ENCODE data around the gene WNT3A. TPM values are rescaled to one million over a fixed set of nuclear protein-coding genes. Genes with fewer than 3 reads are reported as not detected.

The WNT3A gene
- total and polyA plus RNA-seq, 4 donors = 0.09 to 3.1 (median 1.9) TPM

DNA sequence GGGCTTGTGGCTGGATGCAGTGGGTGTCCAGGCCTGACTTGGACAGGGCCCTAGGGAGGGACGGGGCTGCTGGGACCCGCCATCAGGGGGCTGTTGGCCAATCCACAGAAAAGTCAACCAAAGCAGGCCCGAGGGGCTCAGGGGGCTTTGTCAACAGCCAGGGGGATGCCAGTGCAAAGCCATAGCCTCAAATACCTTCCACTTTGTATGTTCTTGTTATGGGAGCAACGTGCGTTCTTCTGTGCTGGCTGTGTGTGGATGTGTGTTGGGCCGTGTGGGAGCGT is 40.3 kb downstream of the WNT3A start:
- 91 to 93% methylated on average over 7 of the region's 7 CpGs for WGBS, 2 donors
- TF ChIP-seq, protein P1, sequence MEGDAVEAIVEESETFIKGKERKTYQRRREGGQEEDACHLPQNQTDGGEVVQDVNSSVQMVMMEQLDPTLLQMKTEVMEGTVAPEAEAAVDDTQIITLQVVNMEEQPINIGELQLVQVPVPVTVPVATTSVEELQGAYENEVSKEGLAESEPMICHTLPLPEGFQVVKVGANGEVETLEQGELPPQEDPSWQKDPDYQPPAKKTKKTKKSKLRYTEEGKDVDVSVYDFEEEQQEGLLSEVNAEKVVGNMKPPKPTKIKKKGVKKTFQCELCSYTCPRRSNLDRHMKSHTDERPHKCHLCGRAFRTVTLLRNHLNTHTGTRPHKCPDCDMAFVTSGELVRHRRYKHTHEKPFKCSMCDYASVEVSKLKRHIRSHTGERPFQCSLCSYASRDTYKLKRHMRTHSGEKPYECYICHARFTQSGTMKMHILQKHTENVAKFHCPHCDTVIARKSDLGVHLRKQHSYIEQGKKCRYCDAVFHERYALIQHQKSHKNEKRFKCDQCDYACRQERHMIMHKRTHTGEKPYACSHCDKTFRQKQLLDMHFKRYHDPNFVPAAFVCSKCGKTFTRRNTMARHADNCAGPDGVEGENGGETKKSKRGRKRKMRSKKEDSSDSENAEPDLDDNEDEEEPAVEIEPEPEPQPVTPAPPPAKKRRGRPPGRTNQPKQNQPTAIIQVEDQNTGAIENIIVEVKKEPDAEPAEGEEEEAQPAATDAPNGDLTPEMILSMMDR (IDR thresholded peaks at IDR 0.05; ENCODE audit: control extremely low read depth, extremely low read depth) = no peak
- Histone ChIP-seq H3K27me3 (ENCODE audit: control insufficient read depth in 3 of 3, insufficient read depth in 3 of 3, low read length in 2 of 3) (no peaks in the 10 kb centered on the region), H3K27ac (ENCODE audit: low read depth in 1 of 2, low read length in 1 of 2) (no peak overlapping the region), H3K4me1 (ENCODE audit: control insufficient read depth in 5 of 5, insufficient read depth in 5 of 5, low read length in 5 of 5) (peaks cover 0 to 14% (median 0%) of the 10 kb centered on the region in 5 donors), H3K4me3 (no peak overlapping the region), H3K36me3 (ENCODE audit: control insufficient read depth in 4 of 4, insufficient read depth in 4 of 4, low read length in 4 of 4) (no peaks in the 10 kb centered on the region), H3K9ac (ENCODE audit: insufficient read depth in 1 of 2, low read length in 2 of 2) (no peak overlapping the region), H3K9me3 (ENCODE audit: control insufficient read depth in 4 of 4, insufficient read depth in 3 of 4, low read length in 3 of 4) (peaks cover 0 to 2% (median 0%) of the 10 kb centered on the region in 4 donors)
- no peak for DNase-seq
- no peak for ATAC-seq (ENCODE audit: insufficient read depth, low FRiP score)

GRCh38 chr1:228048120-228048519 is 41.3 kb downstream of the WNT3A start:
- 78 to 90% methylated on average over 5 of the region's 5 CpGs for WGBS, 2 donors
- ATAC-seq (ENCODE audit: insufficient read depth, low FRiP score) (no peak), DNase-seq (no peak)
- no peak overlapping the region for H3K27ac ChIP-seq (ENCODE audit: low read depth in 1 of 2, low read length in 1 of 2)
- peaks cover 0 to 14% (median 0%) of the 10 kb centered on the region in 5 donors for H3K4me1 ChIP-seq (ENCODE audit: control insufficient read depth in 5 of 5, insufficient read depth in 5 of 5, low read length in 5 of 5)
- H3K4me3 ChIP-seq = no peak overlapping the region
- peaks cover 0 to 4% (median 0%) of the 10 kb centered on the region in 3 donors for H3K27me3 ChIP-seq (ENCODE audit: control insufficient read depth in 3 of 3, insufficient read depth in 3 of 3, low read length in 2 of 3)
- no peaks in the 10 kb centered on the region for H3K36me3 ChIP-seq (ENCODE audit: control insufficient read depth in 4 of 4, insufficient read depth in 4 of 4, low read length in 4 of 4)
- peaks cover 0 to 2% (median 0%) of the 10 kb centered on the region in 4 donors for H3K9me3 ChIP-seq (ENCODE audit: control insufficient read depth in 4 of 4, insufficient read depth in 3 of 4, low read length in 3 of 4)
- TF ChIP-seq, protein P1 (IDR thresholded peaks at IDR 0.05; ENCODE audit: control extremely low read depth, extremely low read depth) = no peak
- no peak overlapping the region for H3K9ac ChIP-seq (ENCODE audit: insufficient read depth in 1 of 2, low read length in 2 of 2)

DNA sequence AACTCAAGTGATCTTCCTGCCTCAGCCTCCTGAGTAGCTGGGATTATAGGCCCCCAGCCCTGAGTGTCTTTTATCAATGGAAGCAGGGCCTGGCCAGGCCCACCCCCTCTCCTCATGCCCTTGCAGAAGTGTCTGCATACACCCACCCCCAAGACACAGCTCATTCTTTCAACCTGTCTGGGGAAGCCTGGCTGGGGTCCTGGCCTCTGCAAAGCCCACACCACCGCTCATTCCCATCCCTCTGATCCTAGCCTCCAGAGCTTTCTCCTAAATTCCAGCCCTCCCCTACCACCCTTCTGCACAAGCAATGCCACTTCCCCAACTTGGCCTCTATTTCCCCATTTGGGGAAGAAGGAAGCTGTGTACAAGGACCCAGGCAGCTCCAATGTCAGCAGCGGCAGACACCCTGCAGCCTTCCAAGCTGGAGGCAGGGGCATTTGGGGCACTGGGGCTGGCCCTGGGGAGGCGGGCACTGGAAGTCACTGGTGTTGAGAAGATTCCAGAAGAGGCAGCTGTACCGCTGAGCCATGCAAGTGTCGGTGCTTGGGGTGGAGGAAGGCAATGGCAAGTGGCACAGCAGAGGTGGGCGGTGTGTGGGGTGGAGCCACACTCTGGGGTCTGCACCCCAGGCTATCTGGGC is 42.0 kb downstream of the WNT3A start:
- DNase-seq (no peak), ATAC-seq (ENCODE audit: insufficient read depth, low FRiP score) (no peak)
- no peaks in the 10 kb centered on the region for H3K36me3 ChIP-seq (ENCODE audit: control insufficient read depth in 4 of 4, insufficient read depth in 4 of 4, low read length in 4 of 4)
- peaks cover 0 to 4% (median 0%) of the 10 kb centered on the region in 3 donors for H3K27me3 ChIP-seq (ENCODE audit: control insufficient read depth in 3 of 3, insufficient read depth in 3 of 3, low read length in 2 of 3)
- H3K9me3 ChIP-seq (ENCODE audit: control insufficient read depth in 4 of 4, insufficient read depth in 3 of 4, low read length in 3 of 4) = peaks cover 0 to 2% (median 0%) of the 10 kb centered on the region in 4 donors
- peaks cover 0 to 14% (median 0%) of the 10 kb centered on the region in 5 donors for H3K4me1 ChIP-seq (ENCODE audit: control insufficient read depth in 5 of 5, insufficient read depth in 5 of 5, low read length in 5 of 5)
- no peak overlapping the region for H3K27ac ChIP-seq (ENCODE audit: low read depth in 1 of 2, low read length in 1 of 2)
- H3K9ac ChIP-seq (ENCODE audit: insufficient read depth in 1 of 2, low read length in 2 of 2) = no peak overlapping the region
- WGBS, 2 donors = 78 to 86% methylated on average over 6 of the region's 6 CpGs
- TF ChIP-seq, protein P1 (IDR thresholded peaks at IDR 0.05; ENCODE audit: control extremely low read depth, extremely low read depth) = no peak
- H3K4me3 ChIP-seq = no peak overlapping the region

Measured in lung (tissue), 12 donors.